Osteoblast (primary cell): Measurements from ENCODE around the gene CPTP. TPM values are rescaled to one million over a fixed set of nuclear protein-coding genes. Genes with fewer than 3 reads are reported as not detected.

Source experiments
- DNase-seq: peaks from one replicate; pipeline ENCODE4 v3.0.0; 2011; ENCODE audit warnings: low spot score, mixed read lengths; ENCODE audit not compliant: insufficient read length; ENCODE audit errors: missing footprints
- H2AFZ ChIP-seq: 2 replicates; pipeline ENCODE4 v1.6.0; 2011; ENCODE audit warnings: mild to moderate bottlenecking, low read length
- H3K27ac ChIP-seq: 2 replicates; pipeline ENCODE4 v1.5.1; 2011; ENCODE audit warnings: mild to moderate bottlenecking, low read depth, low read length, moderate library complexity
- H3K27me3 ChIP-seq: 2 replicates; pipeline ENCODE4 v1.6.0; 2012; ENCODE audit warnings: mild to moderate bottlenecking, control low read depth, inconsistent platforms, low read length, moderate library complexity; ENCODE audit not compliant: insufficient read depth
- H3K36me3 ChIP-seq: 2 replicates; pipeline ENCODE4 v1.5.1; 2011; ENCODE audit warnings: mild to moderate bottlenecking, low read length, control low read depth, moderate library complexity; ENCODE audit not compliant: insufficient read depth
- H3K4me1 ChIP-seq: 2 replicates; pipeline ENCODE4 v1.5.1; 2011; ENCODE audit warnings: mild to moderate bottlenecking, low read length, control low read depth, moderate library complexity; ENCODE audit not compliant: insufficient read depth
- H3K4me2 ChIP-seq: 2 replicates; pipeline ENCODE4 v1.6.0; 2011; ENCODE audit warnings: mild to moderate bottlenecking, low read length; ENCODE audit not compliant: insufficient read depth
- H3K4me3 ChIP-seq: fragments of 200-600 bp; sonication (generic); 3 replicates; pipeline ENCODE4 v1.5.1; 2012; ENCODE audit warnings: mild to moderate bottlenecking, low read length, inconsistent platforms; ENCODE audit not compliant: insufficient read depth
- H3K79me2 ChIP-seq: 2 replicates; pipeline ENCODE4 v1.6.0; 2012; ENCODE audit warnings: mild to moderate bottlenecking, low read length, control low read depth, inconsistent platforms; ENCODE audit not compliant: insufficient read depth
- H3K9me3 ChIP-seq: 2 replicates; pipeline ENCODE4 v1.5.1; 2011; ENCODE audit warnings: low read depth, low read length, control low read depth
- H4K20me1 ChIP-seq: 2 replicates; pipeline ENCODE4 v1.6.0; 2012; ENCODE audit warnings: mild to moderate bottlenecking, low read length, control low read depth; ENCODE audit not compliant: insufficient read depth
- total RNA-seq: library from RNA; depleted of rRNA; stranded (reverse); fragments of >200 nt; gene quantifications from 2 replicates; pipeline ENCODE4 v1.2.3, GENCODE V29; 2012
- TF ChIP-seq, protein P1 (sequence below): IDR thresholded peaks from 2 replicates; pipeline ENCODE4 v1.5.1; 2011; ENCODE audit warnings: mild to moderate bottlenecking, low read depth, low read length, moderate library complexity; ENCODE audit errors: extremely low read depth

CPTP gene
- total RNA-seq, 1 donor, result 13.8 TPM

DNA sequence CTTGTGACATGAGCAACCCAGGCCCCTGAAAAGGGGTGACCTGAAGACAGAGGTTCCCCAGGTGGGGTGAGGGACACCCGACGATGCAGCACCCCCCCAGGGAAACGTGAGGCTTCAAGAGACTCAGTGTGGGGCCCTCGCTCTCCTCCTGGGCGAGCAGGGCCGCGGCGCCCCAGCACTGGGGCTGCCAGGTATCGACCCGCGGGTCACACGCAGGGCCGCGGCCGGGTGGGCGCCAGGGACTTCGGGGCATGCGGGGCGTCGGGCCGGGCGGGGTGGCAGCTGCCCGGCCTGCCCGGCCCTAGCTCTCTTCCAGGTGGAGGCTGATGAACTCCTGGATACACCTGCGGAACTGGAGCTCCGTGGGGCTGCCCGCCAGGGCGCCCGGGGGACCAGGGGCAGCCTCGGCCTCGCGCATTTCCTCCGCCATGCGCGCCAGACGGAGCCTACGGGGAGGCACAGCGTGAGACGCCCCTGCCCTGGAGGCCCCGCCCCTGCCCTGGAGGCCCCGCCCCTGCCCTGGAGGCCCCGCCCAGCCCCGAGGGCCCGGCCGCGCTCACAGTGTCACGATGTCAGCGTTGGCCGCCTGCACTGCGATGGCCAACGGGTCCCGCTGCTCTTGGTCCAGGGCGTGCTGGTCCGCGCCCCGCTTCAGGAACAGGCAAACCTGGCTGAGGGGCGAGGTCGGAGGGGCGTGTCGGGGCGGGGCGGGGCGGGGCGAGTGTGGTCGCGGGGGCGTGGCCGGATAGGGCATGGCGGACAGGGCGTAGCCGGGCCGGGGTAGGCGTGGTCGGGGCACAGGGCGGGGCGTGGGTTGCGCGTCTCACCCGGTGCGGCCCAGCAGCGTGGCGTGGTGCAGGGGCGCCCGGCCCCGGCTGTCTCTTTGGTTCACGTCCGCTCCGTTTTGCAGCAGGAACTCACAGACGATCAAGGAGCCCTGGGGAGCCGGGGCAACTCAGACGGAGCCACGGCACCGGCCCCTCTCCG, 31.0 kb upstream of the CPTP start:
- no peak overlapping the region for H2AFZ ChIP-seq
- H3K4me3 ChIP-seq, result no peak overlapping the region
- no peak overlapping the region for H3K4me2 ChIP-seq
- H4K20me1 ChIP-seq, result peaks cover 11% of the 10 kb centered on the region
- no peaks in the 10 kb centered on the region for H3K9me3 ChIP-seq
- no peaks in the 10 kb centered on the region for H3K36me3 ChIP-seq
- no peak for DNase-seq
- H3K79me2 ChIP-seq, result no peaks in the 10 kb centered on the region
- TF ChIP-seq, protein P1, sequence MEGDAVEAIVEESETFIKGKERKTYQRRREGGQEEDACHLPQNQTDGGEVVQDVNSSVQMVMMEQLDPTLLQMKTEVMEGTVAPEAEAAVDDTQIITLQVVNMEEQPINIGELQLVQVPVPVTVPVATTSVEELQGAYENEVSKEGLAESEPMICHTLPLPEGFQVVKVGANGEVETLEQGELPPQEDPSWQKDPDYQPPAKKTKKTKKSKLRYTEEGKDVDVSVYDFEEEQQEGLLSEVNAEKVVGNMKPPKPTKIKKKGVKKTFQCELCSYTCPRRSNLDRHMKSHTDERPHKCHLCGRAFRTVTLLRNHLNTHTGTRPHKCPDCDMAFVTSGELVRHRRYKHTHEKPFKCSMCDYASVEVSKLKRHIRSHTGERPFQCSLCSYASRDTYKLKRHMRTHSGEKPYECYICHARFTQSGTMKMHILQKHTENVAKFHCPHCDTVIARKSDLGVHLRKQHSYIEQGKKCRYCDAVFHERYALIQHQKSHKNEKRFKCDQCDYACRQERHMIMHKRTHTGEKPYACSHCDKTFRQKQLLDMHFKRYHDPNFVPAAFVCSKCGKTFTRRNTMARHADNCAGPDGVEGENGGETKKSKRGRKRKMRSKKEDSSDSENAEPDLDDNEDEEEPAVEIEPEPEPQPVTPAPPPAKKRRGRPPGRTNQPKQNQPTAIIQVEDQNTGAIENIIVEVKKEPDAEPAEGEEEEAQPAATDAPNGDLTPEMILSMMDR, result no peak
- peaks cover 5% of the 10 kb centered on the region for H3K4me1 ChIP-seq
- no peaks in the 10 kb centered on the region for H3K27me3 ChIP-seq
- H3K27ac ChIP-seq, result no peak overlapping the region

DNA sequence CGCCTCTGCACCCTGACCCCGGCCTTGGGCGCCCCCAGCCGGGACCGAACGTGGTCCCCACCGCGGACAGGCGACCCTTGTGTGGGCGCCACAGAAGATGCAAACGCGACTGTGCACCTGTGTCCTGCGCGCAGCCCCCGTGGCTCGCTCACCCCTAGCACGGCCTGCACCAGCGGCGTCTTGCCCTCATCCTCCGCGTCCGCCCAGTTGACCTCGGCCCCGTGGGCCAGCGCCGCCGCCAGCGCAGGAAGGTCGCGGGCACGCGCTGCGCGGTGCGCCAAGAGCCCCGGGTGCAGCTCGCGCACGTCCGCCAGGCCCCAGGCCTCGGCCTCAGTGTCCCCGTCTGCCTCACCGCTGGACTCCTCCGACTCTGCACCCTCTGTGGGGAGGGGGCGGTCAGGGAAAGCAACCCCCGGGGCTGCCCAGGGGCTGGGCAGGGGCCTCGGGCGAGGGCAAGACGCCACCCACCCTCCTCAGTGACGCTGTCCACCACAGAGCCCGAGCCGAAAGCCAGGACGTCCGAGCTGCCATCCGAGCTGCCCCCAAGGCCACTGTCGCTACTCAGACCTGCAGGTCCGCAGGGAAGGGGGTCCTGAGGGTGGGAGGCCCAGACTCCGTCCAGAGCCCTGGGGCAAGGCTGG, 30.2 kb upstream of the CPTP start:
- no peak overlapping the region for H2AFZ ChIP-seq
- H3K27ac ChIP-seq, result no peak overlapping the region
- peaks cover 5% of the 10 kb centered on the region for H3K4me1 ChIP-seq
- no peak overlapping the region for H3K4me3 ChIP-seq
- no peaks in the 10 kb centered on the region for H3K79me2 ChIP-seq
- no peak overlapping the region for H3K4me2 ChIP-seq
- TF ChIP-seq, protein P1, result no peak
- H3K27me3 ChIP-seq, result no peaks in the 10 kb centered on the region
- H3K9me3 ChIP-seq, result no peaks in the 10 kb centered on the region
- peaks cover 18% of the 10 kb centered on the region for H4K20me1 ChIP-seq
- DNase-seq, result no peak
- no peaks in the 10 kb centered on the region for H3K36me3 ChIP-seq

GRCh38 chr1:1295154-1295923, 29.3 kb upstream of the CPTP start:
- Histone ChIP-seq H3K4me1 (peaks cover 5% of the 10 kb centered on the region), H3K9me3 (no peaks in the 10 kb centered on the region), H4K20me1 (peaks cover 26% of the 10 kb centered on the region), H3K27ac (no peak overlapping the region), H3K27me3 (no peaks in the 10 kb centered on the region), H3K36me3 (no peaks in the 10 kb centered on the region), H3K4me2 (no peak overlapping the region), H3K4me3 (no peak overlapping the region), H2AFZ (no peak overlapping the region), H3K79me2 (no peaks in the 10 kb centered on the region)
- TF ChIP-seq, protein P1, result no peak
- no peak for DNase-seq
